NCI-H748 (cell line): ENCODE data around the gene FAN1.

Experiments used
- DNase-seq: peaks from one replicate; lab custom pipeline; 2025; ENCODE audit not compliant: unreplicated experiment; lab: John Stamatoyannopoulos, UW

The FAN1 gene

DNA sequence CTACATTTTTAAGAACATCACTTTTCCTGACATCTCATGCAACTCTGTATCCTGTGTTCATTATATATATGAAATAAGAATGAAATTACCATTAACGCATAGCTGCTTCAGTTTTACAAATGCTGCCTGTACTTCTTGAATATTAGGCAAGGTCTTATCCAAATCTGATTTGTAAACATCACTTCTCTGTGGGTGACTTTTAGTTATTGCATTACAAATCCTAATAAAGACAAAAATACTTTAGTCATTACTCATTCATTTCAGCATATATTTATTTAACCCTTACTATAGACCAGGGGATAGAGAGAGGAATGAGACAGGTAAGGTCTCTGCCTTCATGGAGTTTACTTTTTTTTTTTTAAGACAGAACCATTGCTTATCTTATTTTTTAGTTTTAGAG, 51.0 kb downstream of the FAN1 start:
- DNase-seq = no peak

DNA sequence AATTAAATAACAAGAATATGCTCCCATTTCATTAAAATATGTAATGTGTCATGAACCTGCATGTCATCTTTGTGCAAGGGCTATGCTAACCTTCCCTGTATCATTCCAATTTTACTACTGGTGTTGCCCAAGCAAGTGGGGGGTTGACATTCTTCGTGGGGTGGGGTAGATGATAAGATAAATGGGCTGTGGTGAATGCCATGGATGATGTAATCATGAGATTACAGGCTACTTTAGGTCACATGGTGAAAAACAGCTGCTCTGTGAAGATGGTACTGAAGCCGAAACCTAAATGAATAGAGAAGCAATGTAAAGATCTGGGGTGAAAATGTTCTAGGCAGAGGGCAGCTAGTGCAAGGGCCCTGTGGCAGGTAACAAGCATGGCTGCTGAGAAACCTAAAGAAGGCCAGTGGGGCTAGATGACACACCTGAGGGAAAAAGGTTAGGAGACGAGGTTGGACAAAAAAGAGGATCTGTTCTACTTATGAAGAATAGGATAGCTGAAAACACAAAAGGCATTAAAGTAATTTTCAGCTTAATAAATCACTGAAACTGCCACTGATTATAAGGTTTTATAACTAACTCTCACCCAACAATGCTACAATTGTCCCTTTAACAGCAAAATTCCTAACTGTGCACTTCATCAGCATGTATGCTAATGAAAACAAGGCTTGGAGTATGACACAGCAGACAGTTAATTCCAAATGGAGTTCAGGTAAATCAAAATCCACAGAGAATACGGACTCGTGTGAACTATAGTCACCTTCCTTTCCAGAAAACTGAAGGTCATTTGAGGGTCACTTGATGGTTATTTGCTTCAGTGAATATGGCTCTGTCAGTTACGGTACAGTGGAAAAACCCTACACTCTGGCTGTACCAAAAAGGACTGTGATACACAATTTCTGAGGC, 52.8 kb downstream of the FAN1 start:
- DNase-seq = no peak

DNA sequence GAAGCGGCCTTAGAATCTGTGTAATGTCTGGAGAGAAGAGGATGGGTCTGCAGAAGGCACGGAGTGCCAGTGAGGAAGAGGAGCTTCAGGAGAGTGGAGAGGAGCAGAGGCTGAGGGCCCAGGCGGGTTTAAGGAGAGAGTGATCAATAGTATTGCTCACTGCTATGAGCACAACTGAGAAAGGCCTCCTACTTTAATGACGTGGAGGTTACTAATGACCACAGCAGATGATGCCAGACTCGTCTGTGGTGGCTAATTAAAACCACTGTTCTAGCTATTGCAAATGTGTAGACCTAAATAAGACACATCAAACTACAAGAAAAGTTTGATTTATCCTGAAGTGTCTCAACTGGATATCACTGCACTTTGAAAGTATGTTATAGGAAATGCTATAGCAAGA, 54.5 kb downstream of the FAN1 start:
- DNase-seq = no peak

DNA sequence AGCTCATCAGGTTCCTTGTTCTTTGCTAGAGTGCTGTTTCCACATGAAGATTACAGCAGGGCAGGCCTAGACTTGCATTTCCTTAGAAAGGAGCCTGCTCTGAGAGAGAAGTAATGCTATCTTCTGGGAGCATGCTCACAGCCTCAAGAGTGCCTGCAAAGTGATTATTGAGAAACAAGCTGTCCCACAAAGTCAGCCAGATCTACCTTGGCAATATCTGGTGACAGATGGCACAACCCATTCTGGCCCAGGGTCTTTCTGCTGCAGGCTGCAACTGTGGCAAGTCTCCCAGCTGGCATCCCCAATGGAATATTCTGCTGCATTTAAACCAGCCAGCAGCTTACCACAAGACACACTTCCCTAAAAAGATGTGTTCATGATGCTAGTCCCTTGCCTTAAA, 58.4 kb downstream of the FAN1 start:
- no peak for DNase-seq

DNA sequence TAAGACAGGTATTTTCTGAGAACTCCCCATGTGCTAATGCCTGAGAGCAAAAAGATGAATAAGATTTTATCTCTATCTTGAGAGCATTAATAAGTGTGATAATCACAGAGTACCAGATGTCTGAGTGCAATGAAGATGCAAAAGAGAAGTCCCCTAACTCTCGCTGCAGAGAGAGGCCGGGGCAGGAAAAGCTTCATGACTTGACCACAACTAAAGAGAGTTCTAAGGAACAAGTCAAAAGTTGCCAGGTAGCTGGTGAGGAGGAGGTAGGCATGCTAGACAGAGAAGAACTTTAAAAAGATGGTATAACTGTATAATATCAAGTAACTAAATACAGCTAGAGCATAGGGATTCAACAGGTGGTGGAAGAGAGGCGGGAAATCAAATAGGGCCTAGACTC, 58.9 kb downstream of the FAN1 start:
- DNase-seq = no peak

DNA sequence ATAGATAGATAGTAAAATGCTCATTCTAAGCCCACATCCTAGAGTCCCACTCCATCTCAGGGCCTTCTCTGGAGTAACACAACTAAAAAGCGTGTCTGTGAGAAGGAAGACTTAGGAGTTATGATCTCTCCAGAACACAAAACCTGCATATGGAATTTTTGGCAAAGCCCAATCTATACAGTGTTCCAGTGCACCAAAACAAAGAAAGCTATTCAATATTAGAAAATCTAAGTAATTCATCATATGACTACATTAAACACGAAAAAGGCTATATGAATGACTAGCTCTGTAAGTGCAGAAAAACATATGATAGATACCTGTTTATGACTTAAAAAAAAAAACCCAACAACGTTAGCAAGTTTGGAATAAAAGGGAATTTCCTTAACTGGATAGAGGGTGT, 60.0 kb downstream of the FAN1 start:
- no peak for DNase-seq

DNA sequence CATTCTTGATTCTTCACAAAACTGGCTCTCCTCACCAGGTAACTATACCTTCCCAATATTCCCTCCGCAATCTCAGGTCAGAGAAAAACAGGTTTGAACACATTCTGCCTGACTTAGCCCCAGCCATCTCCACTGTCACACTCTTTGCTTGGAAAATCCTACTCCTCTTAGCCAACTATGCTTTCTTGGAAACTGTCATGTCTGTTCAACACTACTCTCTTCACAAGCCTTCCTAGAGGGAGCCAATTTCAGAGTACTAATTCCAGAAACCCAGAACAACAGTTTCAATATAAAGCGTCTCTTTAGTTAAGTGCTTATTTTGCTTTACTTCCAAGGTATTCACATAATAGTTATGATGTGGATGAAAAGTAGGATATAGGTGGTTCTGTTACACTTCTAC, 66.0 kb downstream of the FAN1 start:
- no peak for DNase-seq

DNA sequence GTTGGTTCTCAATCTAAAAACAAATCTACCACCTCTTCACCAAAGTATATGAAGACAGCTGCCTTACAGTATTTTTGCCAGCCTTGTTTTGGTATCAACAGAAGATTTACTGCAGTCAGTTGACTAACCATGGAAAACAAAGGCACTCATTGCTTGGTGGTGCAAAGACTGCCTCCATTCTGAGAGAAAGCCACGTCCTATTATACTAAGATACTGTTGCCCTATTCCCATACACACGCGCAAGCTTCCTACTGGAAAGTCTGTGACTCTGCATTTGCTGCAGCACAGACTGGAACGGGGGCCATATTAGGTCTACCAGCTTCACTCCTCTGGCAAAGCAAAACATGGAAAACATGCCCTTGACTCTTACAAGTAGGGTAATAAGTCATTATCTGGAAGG, 69.7 kb downstream of the FAN1 start:
- no peak for DNase-seq

DNA sequence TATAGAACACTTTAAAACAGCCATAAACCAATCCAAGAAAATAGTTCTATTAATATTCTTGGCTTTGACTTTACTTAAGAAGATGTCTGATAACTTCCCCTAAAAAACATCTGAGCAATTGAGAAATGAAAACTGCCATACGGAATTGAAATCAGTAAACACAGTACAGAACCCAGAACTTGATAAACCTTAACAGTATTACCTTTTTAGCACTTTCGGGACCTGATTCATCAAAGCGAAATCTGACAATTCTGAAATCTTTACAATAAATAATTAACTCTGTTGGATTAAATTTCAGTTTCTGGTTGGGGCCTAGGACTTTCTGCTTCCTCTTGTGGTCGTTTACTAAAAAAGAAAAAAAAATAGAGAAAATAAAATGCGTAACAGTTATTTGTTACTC, 70.4 kb downstream of the FAN1 start:
- no peak for DNase-seq

DNA sequence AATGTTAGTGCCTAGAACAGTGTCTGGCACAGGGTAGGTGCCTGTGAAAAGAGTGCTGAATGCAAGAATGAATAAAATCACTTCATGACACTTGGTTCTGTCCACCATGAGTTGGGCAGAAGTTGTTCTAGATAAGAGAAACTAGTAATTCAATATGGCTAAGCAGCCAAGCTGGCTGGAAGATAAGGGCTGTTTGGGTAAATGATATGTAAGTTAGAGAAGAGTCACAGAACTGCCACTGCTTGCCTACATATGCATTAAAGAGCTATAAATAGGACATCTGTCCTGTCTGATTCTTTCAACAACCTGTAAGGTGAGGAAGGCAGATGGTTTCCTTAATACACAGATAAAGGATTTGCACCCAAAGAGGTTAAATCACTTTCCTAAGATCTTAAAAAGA, 74.6 kb downstream of the FAN1 start:
- DNase-seq = no peak

DNA sequence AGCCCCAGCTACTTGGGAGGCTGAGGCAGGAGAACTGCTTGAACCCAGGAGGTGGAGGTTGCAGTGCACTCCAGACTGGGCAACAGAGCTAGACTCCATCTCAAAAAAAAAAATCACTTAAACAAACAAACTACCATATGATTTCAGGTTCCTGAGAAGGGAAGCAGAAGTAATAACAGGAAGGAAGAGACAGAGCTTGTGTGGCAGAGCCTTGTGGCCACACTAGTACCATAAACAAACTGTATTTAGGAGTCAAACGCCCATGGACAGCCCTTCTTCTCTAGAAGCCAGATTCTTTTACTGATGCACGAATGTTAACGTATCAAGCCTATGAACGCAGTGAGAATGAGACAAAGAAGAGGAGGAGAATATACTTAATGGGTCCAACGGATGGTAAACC, 75.7 kb downstream of the FAN1 start:
- no peak for DNase-seq

DNA sequence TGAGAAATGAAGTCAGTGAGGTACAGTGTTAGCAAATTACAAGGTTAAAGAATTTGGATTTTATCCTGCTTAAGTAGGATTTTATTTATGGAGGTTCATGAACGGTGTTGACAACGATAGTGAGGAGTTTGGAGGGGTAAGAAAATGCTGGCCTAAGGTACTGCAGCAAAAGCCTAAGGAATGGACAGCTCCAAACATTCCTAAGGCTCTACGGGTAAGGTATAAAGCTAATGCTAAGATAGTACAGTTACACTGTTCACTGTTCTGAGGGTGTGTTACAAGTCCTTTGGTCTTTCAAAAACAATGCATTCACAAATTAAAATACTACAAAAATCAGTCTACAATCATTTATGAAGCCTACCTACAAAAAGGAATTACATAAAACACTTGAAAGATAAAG, 80.4 kb downstream of the FAN1 start:
- no peak for DNase-seq

DNA sequence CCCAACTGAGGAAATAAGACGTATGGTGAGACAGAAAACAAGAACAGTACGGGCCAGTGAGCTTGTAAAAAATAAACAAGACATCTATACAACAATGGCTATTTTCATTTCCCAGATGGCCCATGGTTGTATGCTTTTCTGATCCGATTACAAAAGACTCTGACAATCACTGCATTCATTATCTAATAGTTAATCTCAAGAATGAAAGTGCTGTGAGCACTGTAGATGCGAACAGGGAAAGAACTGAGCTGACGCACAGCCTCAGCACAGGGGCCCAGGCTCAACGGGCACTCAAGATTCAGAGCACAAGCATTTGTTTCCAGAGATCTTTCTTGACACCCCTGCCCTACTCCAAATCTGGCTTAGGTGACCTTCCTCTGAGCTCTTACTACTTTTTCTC, 80.8 kb downstream of the FAN1 start:
- peak; percentile 25 for DNase-seq

DNA sequence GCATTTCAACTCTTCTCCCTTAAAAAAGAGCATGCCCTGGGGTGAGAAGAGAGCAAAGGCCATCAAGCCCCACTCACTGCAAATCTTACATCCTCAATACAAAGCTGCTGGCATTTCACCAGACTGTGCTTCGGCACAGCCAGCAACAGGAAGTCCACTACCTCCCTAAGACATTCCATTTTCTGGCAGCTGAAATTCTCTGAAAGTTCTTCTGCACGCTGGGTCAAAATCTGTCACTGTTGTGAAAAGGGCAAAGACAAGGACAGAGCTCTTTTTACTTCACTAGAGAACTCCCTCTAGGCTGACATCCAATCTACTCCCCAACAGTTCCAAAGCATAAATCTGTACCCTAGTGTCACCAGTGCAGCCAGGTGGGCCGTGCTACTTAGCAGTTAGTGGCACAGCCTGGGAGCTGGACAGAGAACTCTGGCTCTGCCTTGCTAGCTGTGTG, 81.4 kb downstream of the FAN1 start:
- no peak for DNase-seq

DNA sequence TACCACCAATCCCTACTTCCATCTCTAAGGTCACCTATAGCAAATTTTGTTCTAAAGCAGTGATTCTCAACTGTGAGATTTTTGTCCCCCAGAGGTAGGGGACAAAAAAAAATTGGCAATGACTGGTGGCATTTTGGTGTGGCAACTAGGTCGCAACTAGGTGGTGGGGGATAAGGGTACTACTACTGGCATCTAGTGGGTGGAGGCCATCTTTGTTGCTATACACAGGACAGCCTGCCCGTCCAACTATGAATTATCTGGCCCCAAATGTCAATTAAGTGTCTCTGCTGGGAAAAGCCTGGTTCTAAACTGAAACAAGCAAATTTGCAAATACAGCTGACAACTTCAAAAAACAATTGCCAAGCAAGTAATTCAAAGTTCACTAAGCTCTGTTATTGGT, 86.3 kb downstream of the FAN1 start:
- no peak for DNase-seq

DNA sequence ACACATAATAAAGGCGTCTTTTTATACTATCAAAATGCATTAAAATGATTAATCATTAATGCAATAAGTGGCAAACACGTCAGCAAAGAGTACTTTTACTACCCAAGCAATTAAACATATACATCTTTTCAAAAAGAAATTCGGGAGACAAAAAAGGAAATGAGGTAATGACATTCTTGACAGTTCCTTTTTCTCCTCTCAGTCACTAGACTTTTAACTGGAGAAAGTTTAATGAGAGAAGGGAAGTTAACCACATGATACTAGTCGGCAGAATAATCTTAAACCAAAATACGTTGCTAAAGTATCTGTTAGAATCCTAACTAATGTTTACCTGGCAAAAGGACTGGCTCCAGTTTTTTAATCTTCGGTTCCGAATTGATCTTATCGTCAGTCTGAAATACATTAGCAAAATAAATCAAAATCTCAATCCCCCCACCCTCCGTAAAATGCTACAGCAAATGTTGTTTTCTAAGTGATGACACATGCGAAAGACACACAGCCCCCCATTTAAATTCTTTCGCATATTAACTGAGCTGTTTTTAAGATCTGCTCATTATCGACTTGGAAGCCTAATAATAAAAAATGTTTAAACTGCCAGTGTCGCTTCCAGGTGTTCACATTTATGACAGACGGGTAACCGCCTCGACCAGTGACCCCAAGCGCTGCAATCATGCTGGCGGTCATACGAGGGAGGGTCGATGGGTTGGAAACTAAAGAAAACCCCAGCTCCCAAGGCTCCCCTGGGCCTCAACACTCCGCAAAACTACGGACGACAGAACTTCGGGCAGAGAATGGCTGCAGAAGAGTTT, 86.9 kb downstream of the FAN1 start:
- peak; percentile 54 for DNase-seq

DNA sequence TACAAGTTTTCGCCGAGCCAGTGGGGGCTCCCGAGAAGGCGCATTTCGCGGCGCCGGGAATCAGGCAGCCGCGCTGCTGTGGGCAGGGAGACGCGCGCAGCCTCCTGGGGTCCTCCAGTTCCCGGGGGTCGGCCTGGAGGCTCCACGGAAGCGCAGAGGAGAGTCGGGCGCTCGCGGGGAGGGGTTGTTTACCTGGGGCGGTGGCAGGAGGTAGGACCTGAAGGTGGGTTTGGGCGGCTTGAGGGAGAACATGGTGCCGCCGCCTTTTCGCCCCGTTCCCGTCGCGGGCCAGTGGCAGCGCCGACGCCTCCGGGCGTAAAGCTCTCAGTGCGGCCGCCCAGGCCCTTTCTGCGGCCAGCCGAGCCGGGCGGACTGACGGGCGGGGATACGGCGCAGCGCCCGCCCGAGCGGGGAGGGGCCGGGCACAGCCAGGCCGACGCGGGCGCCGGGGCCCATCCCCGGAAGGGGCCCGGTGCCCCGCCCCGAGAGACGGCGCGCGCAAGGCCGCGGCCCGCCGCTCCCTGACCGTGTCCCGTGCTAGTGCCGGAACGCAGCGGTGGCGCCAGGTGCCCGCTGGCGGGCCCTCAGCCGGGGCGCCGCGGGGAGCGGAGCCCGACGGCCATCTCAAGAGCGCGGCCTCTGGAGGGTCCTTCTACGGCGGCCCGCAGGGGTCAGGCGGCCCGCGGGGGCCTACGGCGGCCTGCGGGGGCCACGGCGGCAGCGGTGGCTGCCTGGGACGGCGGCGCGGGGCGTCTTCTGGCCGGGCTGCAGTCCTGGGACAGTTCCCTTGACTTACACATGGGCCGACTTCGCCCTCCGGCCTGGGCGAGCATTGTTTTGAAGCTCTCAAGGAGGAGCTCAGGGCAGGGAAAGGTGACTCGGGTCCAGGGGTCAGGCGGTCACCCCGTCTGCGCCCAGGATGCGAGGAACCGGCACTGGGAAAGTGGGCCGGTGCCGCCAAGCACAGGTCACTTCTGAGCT, 87.8 kb downstream of the FAN1 start, which contains the start of gene MTMR10:
TSS of gene MTMR10 (minus strand) at position 374 of the 981 bp plus-strand sequence. CDS start at position 252, 122 bp downstream.
- peak; percentile 68 for DNase-seq

DNA sequence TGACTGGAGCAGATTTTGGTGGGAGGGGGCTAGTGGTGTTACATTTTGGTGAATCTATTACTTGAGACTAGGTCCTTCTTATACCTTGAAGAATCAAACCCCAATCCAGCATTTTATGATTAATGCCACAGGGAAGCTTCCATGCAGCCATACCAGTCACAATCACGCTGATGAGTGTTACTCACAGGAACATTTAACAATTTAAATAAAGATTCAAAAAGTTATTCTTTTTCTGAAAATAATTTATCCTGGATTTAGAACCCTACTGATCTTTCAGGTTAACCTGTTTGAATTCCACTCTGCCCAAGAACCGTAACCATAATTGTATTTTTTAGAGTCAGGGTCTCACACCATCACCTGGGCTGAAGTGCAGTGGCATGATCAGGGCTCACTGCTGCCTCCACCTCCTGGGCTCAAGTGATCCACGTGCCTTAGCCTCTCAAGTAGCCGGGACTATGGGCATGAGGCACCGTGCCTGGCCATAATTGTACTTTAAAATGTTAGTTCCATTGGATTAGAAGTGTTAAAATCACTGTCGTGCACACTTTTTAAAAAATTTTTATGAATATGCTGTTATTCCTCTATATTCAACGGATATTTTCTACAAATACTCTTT, 88.6 kb downstream of the FAN1 start:
- peak; percentile 28 for DNase-seq
